Mesenteric fat pad (tissue), 1 donor: Measurements from ENCODE around the gene CDC42EP2. TPM values are rescaled to one million over a fixed set of nuclear protein-coding genes. Genes with fewer than 3 reads are reported as not detected.

Source experiments
- DNase-seq: peaks from one replicate; pipeline ENCODE4 v3.0.0-alpha.2; 2020; ENCODE audit warnings: low spot score
- total RNA-seq: library from RNA; stranded (reverse); fragmentation: NEBNext Ultra II Directional; extraction: Animal tissue kit (Norgen Biotek cat#: 25700); gene quantifications from one replicate; pipeline ENCODE4 v1.2.1, GENCODE V29; 2021
- donor health status: DM: yes; HTN: yes; CAD: no.

CDC42EP2 gene
- total RNA-seq, 1 donor from 2014 or later = 88.4 TPM

DNA sequence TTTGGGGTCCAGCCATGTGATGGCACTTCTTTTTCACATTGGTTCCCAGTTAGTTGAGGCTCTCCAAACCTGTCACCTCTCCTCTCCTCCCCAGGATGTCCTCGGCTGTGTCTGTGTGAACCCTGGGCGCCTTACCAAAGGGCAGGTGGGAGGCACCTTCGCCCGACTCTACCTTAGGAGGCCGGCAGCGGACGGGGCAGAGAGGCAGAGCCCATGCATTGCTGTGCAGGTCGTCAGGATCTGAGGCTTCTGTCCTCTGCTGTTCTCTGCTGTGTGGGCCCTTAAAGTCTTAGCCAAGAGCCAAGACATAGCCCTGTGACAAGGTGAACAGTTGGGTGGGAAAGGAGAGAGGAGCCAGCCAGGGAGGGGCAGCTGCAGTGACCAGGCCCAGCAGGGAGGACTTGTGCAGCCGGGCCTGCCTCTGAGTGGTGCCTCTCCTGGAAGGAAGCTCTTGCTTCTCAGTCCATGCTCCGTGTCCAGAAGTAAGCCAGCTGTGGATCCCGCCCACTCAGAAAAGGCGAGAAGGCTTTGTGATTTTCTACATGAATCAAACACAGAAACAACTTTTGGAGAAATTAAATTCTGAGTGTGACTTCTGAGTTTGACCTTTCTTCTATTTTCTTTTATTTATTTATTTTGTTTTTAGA is 17.5 kb upstream of the CDC42EP2 start:
- DNase-seq = no peak

DNA sequence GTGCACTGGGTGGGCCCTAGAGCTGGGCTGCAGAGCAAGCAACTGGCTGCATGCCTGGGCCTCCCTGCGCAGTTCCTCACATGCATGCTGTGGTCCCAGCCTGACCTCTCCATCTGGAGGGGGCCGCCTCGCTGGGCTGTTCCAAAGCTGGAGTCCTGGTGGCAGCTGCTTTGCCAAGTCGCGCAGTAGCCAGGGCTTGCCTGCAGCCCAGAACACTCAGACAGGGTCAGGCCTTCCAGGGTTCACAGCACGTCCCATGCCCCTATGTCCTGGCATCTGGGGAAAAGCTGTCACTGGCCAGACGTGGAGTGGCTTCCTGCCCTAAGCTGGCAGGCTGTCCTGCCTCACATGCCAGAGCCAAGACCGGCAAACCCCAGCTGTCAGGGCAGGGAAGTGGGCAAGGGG is 16.5 kb upstream of the CDC42EP2 start:
- no peak for DNase-seq

DNA sequence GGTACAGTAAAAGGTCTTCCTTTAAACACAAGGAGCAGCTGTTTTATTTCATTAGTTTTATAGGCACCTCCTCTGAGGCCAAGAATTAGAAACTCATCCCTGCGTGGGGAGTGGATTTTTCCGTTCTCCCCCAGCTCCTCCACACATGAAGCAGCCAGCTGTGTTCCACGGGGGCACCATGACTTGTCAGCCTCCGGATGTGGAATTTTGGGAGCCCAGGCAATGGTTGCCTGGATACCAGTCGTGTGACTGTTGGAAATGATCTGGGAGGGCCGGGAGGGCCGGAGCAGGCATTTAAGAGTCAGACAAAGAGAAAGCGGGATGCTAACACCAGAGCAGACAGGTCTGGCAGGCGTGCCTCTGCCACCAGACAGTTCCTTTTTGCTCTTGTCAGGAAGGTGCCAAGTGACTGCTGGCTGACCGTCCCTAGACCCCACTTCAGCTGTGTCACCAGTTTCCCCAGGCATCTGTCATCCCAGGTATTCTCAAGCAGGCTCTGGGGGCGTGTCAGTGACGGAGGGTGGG is 15.9 kb upstream of the CDC42EP2 start:
- DNase-seq = no peak

DNA sequence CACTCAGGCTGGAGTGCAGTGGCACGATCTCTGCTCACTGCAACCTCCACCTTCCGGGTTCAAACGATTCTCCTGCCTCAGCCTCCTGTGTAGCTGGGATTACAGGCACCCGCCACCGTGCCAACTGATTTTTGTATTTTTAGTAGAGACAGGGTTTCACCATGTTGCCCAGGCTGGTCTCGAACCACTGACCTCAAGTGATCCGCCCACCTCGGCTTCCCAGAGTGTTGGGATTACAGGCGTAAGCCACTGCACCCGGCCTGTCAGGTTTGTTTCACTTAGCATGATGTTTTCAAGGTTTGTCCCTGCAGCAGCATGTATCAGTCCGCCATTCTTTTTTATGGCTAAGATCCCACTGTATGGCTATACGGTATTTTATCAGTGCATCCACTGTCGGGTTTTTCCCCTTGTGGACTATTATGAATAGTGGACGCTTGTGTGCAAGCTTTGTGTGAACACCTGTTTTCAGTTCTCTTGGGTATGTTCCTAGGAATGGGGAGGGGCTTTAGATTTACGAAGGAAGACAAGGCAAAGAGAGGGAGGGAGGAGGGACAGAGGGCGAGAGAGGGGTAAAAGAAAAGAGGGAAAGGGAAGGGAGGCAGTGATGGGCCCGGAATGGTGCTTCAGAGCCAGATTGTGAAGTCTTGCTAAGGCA is 13.9 kb upstream of the CDC42EP2 start:
- no peak for DNase-seq

DNA sequence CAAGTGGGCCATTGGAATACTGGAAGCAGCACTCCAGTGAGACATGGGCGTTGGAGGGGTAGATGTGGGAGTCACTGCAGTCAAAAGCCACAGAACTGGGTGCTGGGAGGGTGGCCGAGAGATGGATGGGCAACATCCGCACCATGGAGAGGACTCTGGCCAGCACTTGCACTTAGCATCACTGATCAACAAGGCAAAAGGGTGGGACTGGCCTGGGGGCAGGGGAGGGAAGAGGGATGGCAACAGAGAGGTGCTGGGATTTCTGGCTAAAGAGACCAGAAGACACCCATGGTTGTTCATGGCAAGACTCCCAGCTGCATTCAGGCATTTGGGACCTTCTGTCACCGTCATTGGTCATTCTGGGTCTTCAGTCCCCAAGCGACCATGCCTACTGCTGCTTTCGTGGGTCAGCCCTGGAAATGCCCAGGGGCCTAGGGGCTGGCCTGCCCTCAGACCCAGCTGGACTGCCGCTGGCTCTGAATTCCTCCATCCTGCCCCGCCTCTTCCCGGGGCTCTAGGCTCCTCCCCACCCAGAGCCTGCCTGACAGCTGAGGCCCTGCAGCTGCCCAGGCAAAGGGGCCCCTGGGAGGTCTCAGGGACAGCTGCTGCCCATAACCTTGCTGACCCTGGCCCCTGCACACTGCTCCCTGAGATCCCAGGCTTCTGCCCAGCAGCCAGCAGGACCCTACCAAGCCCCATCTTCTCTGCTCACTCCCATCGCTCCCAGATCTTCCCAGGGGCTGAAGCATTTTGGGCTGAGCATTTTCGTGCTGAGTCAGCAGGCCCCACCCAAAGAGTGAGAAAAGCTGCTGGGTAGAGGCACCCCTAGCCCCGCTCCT is 13.0 kb upstream of the CDC42EP2 start:
- no peak for DNase-seq

DNA sequence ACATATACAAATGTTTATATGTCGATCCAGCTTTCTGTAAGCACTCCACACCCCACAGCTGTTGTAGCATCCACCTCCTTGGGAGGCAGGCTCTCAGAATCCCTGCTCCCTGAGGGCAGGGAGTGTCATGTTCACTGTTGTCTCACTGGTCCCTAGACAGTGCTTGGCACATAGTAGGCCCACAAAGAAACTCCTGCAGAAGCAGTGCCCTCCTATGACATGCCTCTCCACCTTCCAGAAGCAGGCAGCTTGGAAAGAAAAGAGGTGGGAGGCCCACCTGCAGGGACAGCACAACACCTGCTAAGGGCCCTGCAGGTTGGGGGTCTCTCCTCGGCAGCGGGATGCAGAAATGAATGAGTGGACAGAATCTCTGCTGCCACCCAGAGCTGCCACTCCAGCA is 11.1 kb upstream of the CDC42EP2 start:
- no peak for DNase-seq

DNA sequence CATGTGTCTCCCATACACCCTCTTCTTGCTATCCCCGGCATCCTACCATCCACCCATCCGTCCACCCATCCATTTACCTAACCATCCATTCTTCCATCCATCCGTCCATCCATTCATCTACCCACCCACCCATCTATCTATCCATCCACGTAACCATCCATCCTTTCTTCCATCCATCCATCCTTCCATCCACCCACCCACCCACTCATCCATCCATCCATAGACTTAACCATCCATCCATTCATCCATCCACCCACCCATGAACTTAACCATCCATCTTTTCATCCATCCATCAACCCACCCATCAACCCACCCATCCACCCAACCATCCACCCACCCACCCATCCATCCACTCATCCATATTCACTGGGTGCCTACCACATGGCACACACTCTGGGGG is 10.6 kb upstream of the CDC42EP2 start:
- no peak for DNase-seq

DNA sequence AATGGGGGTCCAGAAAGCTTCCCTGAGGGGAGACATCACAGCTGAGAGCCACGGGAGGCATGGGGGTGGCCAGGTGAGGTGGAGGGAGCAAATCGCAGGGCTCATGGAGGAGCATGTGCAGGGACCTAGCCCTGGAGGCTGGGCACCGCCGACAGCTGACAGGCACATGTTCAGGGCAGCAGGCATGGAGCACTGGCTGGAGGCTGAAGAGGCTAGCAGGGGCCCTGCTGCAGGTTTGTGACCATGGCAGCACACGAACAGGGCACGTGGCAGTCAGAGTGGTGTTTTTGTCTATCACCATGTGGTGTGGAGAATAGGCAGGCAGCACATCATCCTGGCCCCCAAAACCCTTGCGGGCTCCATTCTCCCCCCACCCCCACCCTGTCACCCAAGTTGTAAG is 10.1 kb upstream of the CDC42EP2 start:
- no peak for DNase-seq

DNA sequence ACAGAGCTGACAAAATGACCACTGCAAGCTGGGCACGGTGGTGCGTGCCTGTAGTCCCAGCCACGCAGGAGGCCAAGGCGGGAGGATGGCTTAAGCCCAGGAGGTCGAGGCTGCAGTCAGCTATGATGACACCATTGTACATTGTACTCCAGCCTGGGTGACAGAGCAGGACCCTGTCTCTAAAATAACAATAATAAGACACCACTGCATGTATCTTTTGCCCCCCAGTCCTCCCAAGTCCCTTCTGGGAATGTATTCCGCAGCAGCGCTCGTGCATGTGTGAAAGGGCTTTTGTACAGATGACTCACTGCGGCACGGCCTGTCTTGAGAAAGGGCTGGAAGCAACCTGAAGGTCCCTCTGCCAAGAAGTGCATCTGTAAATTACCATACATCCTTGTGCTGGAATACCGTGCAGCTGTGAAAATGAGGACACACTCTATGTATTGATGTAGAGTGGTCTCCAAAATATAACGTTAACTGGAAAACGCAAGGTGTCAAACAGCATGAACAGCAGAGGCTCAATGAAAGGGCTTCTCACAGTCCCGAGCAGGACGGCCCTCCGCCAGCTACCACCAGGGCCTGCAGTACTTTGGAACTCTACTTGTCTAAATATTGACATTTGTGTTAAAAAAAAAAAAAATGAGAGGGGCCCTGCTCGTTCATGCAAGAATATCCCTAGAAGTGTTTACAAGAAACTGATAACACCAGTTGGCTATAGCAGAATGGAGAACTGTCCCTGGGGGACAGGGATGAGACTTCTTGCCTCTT is 9.0 kb upstream of the CDC42EP2 start:
- no peak for DNase-seq

DNA sequence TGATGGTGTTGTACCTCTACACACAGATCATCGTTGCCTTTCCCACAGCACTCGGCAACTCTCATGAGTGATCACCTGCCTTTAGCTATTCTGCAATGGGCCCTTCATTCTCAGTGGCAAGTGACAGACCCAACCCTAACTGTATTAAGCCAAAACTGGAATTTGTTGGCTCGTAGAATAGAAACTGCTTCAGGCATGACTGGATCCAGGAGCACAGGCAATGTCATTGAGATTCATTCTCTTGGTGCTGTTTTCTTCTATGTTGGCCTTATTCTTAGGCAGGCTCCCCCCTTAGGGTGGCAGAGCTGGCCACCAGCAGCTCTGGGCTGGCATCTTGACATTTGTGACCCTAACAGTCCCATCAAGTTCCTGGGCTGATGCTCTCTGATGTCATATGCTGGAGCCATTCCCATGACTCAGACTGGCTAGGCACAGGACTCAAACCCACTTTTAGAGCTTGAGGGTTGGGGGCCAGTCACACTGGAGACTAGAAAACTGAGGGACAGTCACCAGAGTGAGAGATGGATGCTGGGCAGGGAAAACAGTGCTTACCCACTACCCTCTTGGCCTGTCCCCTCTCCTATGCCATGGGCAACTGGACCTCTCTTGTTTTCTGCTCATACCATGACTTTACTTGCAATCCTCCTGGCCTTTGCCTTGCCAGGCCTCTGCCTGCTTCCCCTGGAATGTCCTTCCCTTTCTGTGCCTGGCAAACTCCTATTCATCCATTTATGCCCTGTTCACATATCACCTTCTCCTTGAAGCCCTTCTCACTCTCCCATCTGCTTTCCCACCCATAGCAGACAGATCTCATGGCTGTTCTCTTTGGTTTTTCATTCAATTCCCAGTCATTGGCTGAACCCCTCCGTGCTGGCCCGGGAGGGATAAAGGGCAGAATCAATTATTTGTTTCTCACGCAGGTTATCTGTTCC is 7.1 kb upstream of the CDC42EP2 start:
- no peak for DNase-seq

DNA sequence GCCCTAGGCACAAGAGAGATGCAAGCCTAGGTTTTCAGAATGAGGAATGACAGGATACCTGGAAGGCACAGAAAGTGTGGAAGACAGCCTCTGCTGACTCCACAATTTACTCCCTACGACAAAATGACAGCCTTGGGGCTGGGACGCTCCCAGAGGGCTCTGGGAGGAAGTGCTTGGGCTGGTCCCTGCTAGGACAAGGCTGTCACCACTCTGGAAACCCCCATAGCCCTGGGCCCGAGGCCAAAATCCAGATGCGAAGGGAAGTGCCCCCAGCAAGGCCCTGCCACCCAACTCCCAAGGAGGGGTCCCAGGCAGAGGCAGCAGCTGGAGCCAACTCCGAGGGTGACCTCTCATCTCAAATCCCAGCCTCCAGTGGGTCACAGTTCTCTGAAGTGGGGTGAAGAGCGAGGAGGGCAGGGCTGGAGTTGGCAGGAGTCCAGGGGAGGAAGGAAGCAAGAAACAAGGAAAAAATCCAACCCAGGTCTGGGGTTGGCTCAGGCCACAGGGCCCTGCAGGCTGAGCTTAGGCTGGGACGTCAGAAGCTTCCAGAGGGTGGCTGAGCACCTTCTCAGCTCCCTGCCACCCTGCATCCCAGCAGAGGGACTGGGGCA is 6.3 kb upstream of the CDC42EP2 start:
- no peak for DNase-seq

DNA sequence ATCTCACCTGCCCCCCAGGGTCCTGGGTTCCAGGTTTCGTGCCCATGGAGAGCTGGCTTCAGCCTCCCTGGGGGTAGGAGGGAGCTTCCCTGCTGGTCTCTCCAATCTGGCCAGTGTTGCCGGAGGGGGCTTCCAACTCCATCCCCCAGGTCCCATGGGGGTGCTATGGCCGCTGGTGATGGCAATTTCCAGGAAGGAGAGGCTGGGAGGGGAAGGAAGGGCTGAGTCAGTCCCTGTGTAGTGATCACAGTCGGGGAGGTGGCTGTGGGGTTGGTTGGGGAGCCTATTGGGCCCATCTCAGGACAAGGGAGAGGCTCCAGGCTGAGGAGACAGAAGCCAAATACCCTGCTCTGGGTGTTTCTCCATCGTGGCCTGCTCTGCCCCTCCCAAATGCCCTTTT is 5.7 kb upstream of the CDC42EP2 start:
- no peak for DNase-seq

DNA sequence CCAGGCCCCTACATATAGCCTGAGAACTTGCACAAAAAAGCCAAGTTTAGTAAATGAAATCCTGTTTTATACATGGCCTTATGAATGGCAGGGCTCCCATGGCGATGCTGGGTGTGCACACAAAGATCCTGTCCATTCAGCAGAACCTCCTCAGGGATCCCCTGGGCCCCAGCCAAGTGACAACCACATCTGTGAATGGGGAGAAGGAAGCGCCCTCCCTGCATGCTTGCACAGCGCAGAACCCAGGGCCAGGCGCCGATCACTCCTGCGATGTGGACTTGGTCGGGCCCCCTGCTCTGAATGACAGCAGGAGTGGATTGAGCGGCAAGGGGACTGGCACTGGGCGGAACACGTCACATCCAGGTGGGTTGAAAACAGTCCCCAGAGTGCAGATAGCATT is 4.5 kb upstream of the CDC42EP2 start:
- DNase-seq = no peak

DNA sequence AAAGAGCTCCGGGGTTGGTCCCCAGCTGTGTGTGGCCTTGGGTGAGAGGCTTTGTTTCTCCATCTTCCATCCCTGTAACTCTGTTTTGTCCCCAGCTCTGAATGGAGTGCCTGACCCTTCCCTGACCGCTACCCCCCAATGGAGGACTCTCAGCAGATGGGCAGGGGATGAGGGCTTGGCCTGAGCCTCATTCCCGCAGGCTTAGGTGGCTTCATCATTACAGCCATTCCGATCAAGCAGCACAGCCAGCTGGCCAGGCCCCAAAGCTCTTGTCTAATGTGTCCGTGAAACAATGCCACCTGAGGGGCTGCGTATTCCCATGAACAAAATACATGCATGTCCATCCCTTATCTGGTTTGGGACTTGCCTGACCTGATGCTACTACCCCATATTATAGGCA is 3.9 kb upstream of the CDC42EP2 start:
- DNase-seq = no peak

DNA sequence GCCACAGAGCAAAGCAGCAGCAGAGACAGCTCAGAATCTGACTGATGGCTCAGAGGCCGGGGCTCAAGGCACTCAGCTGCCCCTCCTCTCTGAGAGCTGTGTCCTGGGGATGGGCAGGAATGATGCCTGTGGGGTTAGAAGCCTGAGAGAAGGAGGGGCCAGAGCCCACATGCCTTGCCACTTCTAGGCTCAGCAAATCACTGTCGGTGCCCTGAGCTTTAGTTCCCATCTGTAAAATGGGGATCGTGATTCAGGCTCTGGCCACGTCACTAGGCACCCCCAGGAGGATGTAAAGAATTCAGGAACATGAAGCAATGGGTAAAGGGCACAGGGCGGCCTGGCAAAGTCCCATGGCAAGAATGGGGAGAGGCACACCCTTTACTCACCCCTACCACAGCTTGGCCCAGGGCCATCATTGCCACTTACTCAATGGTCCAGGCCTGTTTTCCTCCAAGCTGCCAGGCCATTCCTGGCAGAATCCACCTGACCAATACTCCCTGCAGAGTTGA is 3.4 kb upstream of the CDC42EP2 start:
- no peak for DNase-seq

DNA sequence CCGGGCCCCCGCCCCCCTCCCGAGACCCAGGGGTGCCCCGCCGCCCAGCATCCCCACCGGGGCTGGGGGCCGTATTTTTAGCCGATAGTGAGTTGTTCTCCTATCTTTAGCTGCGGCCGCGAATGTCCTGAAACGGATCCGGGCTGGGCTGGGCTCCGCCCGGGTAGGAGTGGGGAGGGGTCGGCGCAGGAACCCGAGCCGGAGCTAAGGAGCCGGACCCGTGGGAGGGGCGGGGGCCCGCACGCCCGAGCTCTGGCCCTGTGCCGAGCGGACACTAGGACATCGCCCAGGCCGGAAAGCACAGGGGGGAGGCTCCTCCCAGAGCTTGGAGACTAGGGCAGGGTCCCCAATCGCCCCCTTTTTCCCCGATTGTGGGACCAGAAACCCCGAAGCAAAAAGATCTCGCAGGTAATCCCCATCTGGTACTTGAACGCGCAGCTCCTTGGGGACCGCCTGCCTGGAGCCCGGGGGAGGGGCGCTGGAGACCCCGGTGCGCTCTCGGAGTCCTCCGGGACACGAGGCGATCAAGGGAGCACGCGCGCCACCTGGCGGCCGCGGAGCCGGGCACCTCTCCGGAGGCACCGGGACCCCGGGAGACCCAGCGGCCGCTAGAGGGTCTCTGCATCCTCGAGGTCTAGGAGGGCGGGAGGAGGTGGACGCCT is 669 bp downstream of the CDC42EP2 start:
- peak; percentile 96 for DNase-seq

DNA sequence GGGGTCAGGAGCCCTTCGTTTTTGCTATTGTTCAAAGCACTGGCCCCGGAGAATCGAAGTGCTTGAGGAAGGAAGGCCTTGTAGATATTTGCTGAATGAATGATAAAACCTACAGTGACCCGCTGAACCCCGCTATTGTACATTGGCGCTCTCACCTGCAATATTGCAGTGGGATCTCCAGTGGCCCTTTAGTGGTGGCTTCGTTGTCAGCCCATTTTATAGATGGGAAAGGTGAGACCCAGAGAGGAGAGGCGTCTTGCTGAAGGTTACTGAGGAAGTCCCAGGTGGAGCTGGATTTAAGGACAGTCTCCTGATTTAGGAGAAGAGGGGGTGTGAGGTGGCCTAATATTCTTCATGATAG is 1.2 kb downstream of the CDC42EP2 start:
- DNase-seq = no peak

DNA sequence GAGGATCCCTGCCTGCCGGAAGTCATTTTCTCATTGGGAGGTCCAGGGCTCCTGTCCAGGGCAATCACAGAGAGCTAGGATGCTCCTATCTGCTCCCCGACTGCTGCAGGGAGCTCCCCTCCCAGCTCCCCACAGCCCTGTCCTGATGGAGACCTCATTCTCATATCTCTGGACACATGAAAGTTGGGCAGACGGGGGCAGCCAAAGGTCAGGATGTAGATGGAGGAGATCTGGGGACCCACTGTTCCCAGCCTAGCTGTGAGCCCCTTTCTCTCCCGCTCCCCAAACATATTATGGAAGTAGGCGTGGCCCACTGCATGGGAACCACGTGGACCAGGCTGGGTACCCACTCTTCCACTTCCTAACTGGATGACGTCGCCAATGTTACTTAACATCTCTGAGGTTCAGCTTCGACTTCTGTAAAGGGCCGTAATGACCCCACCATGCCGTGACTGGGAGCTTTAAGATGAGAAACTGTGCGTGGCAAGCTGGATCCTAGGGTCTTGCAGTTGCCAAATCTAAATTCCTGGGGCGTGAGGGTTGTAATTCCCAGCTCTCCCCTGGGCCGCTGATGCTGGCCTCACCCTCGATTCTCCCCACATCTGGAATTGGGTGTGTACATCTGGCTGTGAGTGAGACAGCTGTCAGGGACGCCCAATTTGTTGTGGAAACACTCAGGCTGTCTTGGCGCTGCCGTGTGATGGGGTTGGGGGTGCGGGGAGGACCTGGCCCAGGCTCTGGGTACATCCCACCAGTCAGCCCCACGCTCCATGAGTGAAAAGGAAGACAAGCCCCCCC is 1.8 kb downstream of the CDC42EP2 start:
- no peak for DNase-seq
